ENCODE results near the gene FAM200B.

The FAM200B gene

GRCh38 chr4:15681372-15682241 lies at the start of gene FAM200B:
Gene FAM200B (plus strand): TSS chr4:15681827. CDS start chr4:15686978, 5,151 bp downstream.
- peak; percentile 96 for DNase-seq

- DNase-seq: no peak
Measured at GRCh38 chr4:15636818-15637217, 44.8 kb upstream of the FAM200B start.

DNA sequence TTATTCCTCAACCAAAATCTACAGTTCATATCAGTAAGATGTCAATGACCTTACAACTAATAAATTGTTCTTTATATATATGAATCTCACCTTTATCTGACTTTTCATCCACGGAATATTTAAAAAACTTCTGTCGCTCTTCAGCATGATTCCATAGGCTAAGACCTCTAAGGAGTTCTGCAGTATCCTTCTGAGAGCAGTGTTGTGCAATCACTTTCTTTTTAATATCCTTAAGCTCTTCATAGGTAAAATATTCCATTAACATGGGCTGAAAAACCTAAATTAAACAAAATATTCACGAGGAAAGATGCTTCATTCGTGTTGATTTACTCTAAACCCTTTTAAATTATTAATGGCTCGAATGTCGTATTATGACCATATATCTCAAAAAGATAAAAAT lies 43.2 kb upstream of the FAM200B start:
- no peak for DNase-seq

GRCh38 chr4:15648600-15648999 lies 33.0 kb upstream of the FAM200B start:
- DNase-seq: no peak

- DNase-seq: peak; percentile 57
Measured at GRCh38 chr4:15649914-15650545, 31.6 kb upstream of the FAM200B start.

DNA sequence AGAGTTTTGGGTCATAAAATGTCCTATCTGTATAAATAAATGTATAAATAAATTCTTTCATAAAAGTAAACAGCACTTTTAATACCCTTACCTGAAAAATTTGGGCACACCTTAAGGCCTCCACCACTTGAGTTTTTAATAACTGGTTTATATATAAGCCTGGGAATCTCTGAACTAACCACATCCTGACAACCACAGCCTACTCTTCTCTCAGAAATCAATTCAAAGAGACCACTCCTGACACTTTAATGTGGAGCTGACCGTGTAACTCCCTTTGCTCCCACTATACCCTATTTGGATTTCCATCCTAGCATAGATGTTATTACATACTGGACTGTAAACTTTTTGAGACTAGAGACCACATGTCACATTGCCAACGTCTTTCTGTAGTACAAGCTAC lies 30.0 kb upstream of the FAM200B start:
- no peak for DNase-seq

DNA sequence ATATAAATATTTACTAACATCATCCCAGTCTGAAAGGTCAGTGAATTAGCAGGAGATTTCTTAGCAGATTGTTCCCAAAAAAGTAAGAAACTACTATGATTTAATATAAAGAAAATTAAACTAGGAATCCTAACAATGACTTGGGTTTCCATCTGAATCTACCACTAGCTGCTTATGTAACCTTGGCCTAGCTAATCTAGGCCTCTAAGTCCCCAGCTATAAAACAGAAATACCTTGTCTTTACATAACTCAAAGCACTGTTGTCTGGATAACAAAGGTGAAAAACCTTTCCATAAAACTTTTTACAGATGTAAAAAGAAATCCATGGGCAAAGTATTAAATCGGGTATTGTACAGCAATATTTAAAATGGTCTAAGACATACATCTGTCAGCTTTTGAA lies 29.4 kb upstream of the FAM200B start:
- no peak for DNase-seq

- DNase-seq: no peak
Measured at GRCh38 chr4:15652841-15653240, 28.8 kb upstream of the FAM200B start.

DNA sequence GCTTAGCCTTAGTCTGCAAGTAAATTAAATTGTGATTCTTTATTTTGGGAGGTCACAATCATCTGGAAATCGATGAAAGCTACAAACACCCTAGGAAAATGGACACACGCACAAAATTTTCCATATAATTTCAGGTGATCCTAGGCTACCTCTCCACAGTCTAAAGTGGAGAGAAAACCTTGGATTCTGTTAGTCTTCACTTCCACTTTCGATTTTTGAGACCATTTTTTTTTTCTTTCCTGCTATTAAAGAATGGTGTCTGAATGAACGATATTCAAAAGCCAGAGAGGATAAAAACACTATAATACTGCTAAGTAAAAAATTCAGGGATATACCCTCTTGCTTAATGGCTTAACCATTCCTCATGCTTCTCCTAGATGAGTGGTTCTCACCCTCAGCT lies 28.2 kb upstream of the FAM200B start:
- DNase-seq: no peak

DNA sequence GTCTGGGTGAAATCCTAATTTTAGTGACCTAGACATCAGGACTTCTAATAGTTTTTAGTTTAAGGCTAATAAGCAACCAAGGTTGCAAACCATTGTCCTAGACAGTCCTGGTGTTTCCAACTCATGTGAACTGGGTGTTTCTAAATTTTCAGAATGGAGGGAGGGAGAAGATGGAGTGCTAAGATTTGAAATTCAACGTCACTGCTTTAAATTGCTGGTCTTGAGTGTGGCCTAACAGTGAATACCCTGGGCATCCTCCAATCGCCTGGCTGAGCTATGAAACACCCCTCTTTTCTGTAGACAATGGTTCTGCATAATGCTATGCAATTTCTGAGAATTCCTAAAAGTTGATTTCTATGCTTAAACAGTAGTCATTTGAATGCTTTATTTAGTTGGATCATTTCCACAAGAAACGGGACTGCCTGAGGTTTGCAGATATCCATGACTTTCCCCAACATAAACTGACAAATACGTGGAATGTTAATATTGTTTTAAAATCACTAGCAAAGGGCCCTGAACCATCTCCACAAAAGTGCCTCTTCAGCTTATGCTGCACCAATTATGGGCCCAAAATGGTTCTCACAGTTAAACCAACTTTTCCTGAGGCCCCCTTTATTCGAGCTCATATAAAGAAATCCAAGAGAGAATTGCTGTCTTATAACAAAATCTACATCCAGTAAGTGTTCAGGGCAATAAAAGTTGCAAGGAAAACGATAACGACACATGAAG lies 27.6 kb upstream of the FAM200B start:
- no peak for DNase-seq

- peak; percentile 34 for DNase-seq
Measured at GRCh38 chr4:15654593-15655222, 26.9 kb upstream of the FAM200B start.

GRCh38 chr4:15655223-15656037 lies 26.2 kb upstream of the FAM200B start, which contains the start of gene FBXL5:
Gene FBXL5 (minus strand): TSS chr4:15655357. CDS start chr4:15655287, 70 bp downstream.
- DNase-seq: peak; percentile 73

DNA sequence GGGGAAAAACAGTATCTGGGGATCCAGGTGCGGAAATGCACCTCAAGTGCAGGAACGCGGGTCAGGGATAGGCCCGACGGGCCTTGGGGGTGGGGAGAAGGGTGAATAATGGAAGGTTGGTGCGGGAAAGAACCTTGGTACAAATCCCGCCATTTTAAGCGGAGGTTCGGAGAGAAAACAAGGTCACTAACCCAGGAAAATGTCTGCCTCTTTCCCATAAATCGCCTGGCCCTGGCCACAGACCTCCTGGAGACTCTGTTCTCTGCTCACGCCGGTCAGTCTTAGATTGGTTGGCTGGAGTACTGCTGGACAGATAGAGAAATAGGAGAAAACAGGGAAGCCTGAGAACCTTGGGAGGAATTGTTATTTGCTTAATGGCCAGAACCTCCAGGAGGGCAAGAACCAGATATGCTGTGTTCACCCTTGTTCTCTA lies 25.6 kb upstream of the FAM200B start:
- DNase-seq: no peak

DNA sequence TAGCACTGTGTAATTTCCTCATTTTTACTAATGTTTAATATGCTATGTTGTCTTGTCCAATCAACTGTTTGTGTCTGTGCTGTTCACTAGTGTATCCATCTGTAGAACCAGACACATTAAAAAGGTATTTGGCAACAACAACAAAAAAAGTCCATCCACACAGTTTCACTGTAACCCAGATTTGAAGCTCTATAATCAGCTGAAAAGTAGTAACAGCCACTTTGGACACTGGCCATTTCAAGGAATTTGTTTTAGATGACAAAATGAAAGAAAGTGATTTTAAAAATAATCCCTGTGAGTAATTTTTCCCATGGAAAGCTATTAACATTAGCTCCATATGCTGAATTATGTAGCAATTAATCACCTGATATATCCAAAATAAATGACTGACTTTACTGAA lies 24.3 kb upstream of the FAM200B start:
- DNase-seq: no peak

DNA sequence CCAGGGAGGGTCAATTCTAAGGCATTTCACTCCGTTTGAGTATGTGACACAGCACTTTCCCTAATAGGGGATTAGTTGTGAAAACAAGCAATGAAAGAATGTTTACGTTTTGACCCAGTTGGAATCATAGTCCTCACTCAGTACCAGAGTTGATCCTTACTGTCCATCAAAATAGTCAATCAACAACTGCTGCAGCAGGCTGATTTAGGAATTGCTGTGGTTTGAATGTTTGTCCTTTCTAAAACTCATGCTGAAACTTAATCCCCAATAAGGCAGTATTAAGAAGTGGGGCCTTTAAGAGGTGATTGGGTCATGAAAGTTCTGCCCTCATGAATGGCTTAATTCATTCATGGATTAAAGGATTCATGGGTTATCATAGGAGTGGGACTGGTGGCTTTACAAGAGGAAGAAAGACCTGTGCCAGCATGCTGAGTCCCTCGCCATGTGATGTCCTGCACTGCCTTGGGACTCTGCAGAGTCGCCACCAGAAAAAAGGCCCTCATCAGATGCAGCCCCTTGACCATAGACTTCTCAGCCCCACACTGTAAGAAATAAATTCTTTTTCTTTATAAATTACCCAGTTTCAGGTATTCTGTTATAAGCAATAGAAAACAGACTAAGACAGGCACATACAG lies 23.4 kb upstream of the FAM200B start:
- no peak for DNase-seq

DNA sequence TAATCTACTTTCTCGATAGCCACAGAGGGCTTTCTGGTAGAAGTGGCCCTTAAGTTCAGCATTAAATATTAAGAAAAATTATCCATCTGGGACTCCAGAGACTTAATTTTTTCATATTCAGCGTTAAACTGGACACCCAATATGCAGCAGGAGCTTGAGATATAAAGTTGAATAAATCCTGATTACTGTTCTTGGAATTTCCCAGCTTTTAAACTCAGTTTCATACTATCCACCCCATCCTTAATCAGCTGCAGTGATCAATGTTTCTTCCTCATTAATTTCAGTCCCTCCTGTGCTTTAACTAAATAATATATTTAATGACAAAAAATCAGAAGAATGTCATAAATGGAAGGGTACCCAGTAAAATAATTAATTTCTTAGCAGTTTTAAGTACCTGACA lies 22.8 kb upstream of the FAM200B start:
- DNase-seq: no peak

GRCh38 chr4:15659768-15660570 lies 21.7 kb upstream of the FAM200B start:
- DNase-seq: no peak

- no peak for DNase-seq
Measured at GRCh38 chr4:15665753-15666365, 15.8 kb upstream of the FAM200B start.

DNA sequence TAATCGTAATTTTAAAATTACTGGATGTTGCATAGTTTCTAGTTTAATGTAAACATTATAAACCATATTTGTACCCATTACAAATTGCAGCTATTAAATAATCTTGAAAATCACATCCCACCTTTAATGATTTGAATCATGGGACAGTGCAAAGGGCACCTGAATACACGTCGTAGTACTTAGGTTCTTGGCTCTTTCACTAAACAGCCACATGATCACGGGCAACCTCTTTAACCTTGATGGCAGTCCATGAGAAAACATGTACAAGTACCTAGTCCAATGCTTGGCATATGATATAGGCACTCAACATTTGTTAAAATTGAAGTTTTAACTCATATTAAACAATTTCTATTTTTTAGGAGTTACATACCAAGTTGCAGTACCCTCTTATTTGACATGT lies 14.6 kb upstream of the FAM200B start:
- no peak for DNase-seq

All from activated gamma-delta T cell treated with Interleukin-2 at 50 U/mL for 16 hours (primary cell).